A549 (cell line): Measurements from ENCODE around the gene CCDC14.

ENCODE experiments used
- KDM1A ChIP-seq: fragments of 200-600 bp; sonication (generic); IDR thresholded peaks from 2 replicates; pipeline ENCODE4 v1.6.1; 2016; ENCODE audit warnings: low read depth, mild to moderate bottlenecking
- RCOR1 ChIP-seq: fragments of 150-350 bp; IDR thresholded peaks from 2 replicates; pipeline ENCODE4 v1.6.1; 2014; ENCODE audit warnings: antibody characterized with exemption, low read length, low read depth
- TF ChIP-seq, protein P1 (sequence below): fragments of >200 bp; sonication (Bioruptor Twin); formaldehyde crosslinking; IDR thresholded peaks from 3 replicates; pipeline ENCODE4 v1.5.1; 2016
- TF ChIP-seq, protein P2 (sequence below): fragments of 200-600 bp; sonication (generic); IDR thresholded peaks from 2 replicates; pipeline ENCODE4 v1.6.1; 2016; ENCODE audit warnings: antibody characterized with exemption, mild to moderate bottlenecking, moderate library complexity

GRCh38 chr3:123949641-123950040 is 11.4 kb downstream of the CCDC14 start:
- TF ChIP-seq, protein P1, sequence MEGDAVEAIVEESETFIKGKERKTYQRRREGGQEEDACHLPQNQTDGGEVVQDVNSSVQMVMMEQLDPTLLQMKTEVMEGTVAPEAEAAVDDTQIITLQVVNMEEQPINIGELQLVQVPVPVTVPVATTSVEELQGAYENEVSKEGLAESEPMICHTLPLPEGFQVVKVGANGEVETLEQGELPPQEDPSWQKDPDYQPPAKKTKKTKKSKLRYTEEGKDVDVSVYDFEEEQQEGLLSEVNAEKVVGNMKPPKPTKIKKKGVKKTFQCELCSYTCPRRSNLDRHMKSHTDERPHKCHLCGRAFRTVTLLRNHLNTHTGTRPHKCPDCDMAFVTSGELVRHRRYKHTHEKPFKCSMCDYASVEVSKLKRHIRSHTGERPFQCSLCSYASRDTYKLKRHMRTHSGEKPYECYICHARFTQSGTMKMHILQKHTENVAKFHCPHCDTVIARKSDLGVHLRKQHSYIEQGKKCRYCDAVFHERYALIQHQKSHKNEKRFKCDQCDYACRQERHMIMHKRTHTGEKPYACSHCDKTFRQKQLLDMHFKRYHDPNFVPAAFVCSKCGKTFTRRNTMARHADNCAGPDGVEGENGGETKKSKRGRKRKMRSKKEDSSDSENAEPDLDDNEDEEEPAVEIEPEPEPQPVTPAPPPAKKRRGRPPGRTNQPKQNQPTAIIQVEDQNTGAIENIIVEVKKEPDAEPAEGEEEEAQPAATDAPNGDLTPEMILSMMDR = no peak
- TF ChIP-seq, protein P2, sequence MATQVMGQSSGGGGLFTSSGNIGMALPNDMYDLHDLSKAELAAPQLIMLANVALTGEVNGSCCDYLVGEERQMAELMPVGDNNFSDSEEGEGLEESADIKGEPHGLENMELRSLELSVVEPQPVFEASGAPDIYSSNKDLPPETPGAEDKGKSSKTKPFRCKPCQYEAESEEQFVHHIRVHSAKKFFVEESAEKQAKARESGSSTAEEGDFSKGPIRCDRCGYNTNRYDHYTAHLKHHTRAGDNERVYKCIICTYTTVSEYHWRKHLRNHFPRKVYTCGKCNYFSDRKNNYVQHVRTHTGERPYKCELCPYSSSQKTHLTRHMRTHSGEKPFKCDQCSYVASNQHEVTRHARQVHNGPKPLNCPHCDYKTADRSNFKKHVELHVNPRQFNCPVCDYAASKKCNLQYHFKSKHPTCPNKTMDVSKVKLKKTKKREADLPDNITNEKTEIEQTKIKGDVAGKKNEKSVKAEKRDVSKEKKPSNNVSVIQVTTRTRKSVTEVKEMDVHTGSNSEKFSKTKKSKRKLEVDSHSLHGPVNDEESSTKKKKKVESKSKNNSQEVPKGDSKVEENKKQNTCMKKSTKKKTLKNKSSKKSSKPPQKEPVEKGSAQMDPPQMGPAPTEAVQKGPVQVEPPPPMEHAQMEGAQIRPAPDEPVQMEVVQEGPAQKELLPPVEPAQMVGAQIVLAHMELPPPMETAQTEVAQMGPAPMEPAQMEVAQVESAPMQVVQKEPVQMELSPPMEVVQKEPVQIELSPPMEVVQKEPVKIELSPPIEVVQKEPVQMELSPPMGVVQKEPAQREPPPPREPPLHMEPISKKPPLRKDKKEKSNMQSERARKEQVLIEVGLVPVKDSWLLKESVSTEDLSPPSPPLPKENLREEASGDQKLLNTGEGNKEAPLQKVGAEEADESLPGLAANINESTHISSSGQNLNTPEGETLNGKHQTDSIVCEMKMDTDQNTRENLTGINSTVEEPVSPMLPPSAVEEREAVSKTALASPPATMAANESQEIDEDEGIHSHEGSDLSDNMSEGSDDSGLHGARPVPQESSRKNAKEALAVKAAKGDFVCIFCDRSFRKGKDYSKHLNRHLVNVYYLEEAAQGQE = no peak
- TF ChIP-seq KDM1A (no peak), RCOR1 (no peak)
